ENCODE measurements around the gene ZNF502.

DNA sequence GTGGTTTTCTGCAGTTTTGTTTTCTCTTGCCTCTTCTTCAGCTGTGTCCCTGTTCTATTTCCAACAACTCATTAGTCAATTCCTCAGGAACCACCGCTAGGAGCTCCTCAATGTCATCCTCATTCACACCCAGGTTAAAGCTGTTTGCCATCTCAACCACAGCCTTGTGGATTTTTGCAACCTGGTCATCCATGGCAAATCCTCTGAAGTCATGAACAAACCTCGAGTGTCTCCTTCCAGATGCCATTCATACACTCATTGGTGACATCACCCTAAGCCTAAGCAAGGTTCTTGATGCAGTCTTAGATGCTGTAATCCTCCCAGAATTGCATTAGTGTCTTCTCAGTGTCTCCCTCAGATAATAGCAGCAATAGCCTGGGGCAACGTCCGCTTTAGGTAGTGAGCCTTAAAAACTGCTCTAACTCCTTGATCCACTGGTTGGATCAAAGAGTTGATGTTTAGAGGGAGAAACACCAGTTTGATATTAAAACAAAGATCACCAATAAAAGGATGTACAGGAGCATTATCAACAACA, 31.5 kb upstream of the ZNF502 start:
- TF ChIP-seq, protein P1, sequence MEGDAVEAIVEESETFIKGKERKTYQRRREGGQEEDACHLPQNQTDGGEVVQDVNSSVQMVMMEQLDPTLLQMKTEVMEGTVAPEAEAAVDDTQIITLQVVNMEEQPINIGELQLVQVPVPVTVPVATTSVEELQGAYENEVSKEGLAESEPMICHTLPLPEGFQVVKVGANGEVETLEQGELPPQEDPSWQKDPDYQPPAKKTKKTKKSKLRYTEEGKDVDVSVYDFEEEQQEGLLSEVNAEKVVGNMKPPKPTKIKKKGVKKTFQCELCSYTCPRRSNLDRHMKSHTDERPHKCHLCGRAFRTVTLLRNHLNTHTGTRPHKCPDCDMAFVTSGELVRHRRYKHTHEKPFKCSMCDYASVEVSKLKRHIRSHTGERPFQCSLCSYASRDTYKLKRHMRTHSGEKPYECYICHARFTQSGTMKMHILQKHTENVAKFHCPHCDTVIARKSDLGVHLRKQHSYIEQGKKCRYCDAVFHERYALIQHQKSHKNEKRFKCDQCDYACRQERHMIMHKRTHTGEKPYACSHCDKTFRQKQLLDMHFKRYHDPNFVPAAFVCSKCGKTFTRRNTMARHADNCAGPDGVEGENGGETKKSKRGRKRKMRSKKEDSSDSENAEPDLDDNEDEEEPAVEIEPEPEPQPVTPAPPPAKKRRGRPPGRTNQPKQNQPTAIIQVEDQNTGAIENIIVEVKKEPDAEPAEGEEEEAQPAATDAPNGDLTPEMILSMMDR (IDR thresholded peaks at IDR 0.05): no peak
- TF ChIP-seq EP300 (IDR thresholded peaks at IDR 0.05) (no peak), POLR2A (IDR thresholded peaks at IDR 0.05) (no peak)

Measured in stomach (tissue), 4 donors.